ENCODE results near the gene CLMN. TPM values are rescaled to one million over a fixed set of nuclear protein-coding genes. Genes with fewer than 3 reads are reported as not detected.

Gene CLMN
- total and polyA plus RNA-seq, 9 of the 15 experiments (the other 6 are each of a cell fraction or from before 2014, with no cell fraction given), result 0.01 to 0.18 (median 0.07) TPM; not detected in 4

GRCh38 chr14:95167177-95167576 lies 152.5 kb downstream of the CLMN start (continued):
- no peak for TF ChIP-seq SFPQ (IDR thresholded peaks at IDR 0.05; ENCODE audit: low read depth, low read length)

- no peaks in the 10 kb centered on the region for H3K79me2 ChIP-seq (ENCODE audit: control insufficient read depth, insufficient read depth, low read length)
- H3K27me3 ChIP-seq (ENCODE audit: control insufficient read depth in 2 of 2, insufficient read depth in 2 of 2, low read length in 2 of 2), result no peaks in the 10 kb centered on the region
- H3K4me3 ChIP-seq, result no peak overlapping the region
- H2AFZ ChIP-seq (ENCODE audit: low read depth, low read length), result no peak overlapping the region
- H3K9me1 ChIP-seq (ENCODE audit: control insufficient read depth, insufficient read depth, low read length), result no peaks in the 10 kb centered on the region
- H3K36me3 ChIP-seq (ENCODE audit: control insufficient read depth, insufficient read depth, low read length), result no peaks in the 10 kb centered on the region
- FAIRE-seq (no peak), DNase-seq (ENCODE audit: extremely low read depth in 1 of 4, low spot score in 3 of 4) (no peak), ATAC-seq (no peak)
- no TSS peak for BruUV-seq (replicated peaks)
- no peaks in the 10 kb centered on the region for H3K9me3 ChIP-seq (replicated peaks; ENCODE audit: control insufficient read depth, insufficient read depth, low read depth, low read length)
- H4K20me1 ChIP-seq (replicated peaks; ENCODE audit: control insufficient read depth, insufficient read depth, low read length), result no peaks in the 10 kb centered on the region
- no peak for TF ChIP-seq MNT (conservative IDR thresholded peaks at IDR 0.05)
- no peak for TF ChIP-seq MAFF (IDR thresholded peaks at IDR 0.05; ENCODE audit: low read length)
- TF ChIP-seq MXI1 (IDR thresholded peaks at IDR 0.05; ENCODE audit: low read depth, low read length), result no peak
- TF ChIP-seq ZFP91 (CRISPR knock-in tag; IDR thresholded peaks at IDR 0.05), result no peak
- no peak for TF ChIP-seq HNRNPK (IDR thresholded peaks at IDR 0.05; ENCODE audit: low read depth, low read length, poor library complexity, severe bottlenecking)
- peak; percentile 61; the same call in 1 of the 2 replicates for TF ChIP-seq ZNF12 (CRISPR knock-in tag; IDR thresholded peaks at IDR 0.05)
- no peak overlapping the region for H3K4me2 ChIP-seq (ENCODE audit: insufficient read depth, low read length)
- in situ Hi-C loops (cut with MboI), result no loop called here
- WGBS (ENCODE audit: insufficient coverage, low coverage, missing lambda C conversion rate), result 0% methylated on average over 3 of the region's 3 CpGs
- POLR2A ChIA-PET, result no interaction called here
- intact Hi-C loops (cut with micrococcal nuclease), result no loop called here
- H3K27ac ChIP-seq (ENCODE audit: extremely low read depth, low read depth, low read length), result no peak overlapping the region
- H3K9ac ChIP-seq (ENCODE audit: insufficient read depth in 1 of 2, low read depth in 2 of 2, low read length in 2 of 2), result no peak overlapping the region
- no peaks in the 10 kb centered on the region for H3K4me1 ChIP-seq (replicated peaks in 1 of 2; ENCODE audit: control insufficient read depth in 2 of 2, insufficient read depth in 2 of 2, low read length in 2 of 2)
- CTCF ChIA-PET (ENCODE audit: low intra/inter-chr PET ratio), result no interaction called here
Observed at GRCh38 chr14:95165517-95165916, 154.2 kb downstream of the CLMN start.

All from K562 (cell line).